GM18517 (cell line): Measurements from ENCODE around the gene FAHD2B.
"Not testable (repeated sequence)": the region's sequence is repeated elsewhere in the genome, so short reads cannot be mapped to it uniquely, and the experiment has no call there.

Source experiments
- ATAC-seq: cut with Tn5 transposase; IDR thresholded peaks from one replicate; pipeline ENCODE4 v1.9.1; 2021; ENCODE audit warnings: mild to moderate bottlenecking, moderate library complexity; ENCODE audit not compliant: unreplicated experiment

Gene FAHD2B

DNA sequence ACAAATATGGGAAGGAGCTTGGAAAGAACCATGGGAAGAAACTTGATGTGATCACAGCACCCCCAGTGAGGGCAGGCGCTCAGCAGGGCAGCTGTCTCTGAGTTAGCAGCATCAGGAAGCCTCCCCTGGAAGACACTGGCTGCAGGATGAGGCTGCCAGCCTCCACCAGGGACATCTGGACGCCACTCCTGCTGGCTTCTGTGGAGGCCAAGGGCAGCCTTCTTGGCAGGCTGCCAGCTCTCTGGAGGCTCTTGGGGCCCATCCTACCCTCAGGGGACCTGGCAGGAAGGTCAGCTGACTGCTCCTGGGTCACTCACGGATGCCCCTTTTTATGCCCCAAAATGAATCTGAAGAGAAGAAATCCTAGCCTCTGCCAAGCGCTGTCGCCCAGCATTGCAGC lies 26.0 kb downstream of the FAHD2B start:
- ATAC-seq, result not testable (repeated sequence)

DNA sequence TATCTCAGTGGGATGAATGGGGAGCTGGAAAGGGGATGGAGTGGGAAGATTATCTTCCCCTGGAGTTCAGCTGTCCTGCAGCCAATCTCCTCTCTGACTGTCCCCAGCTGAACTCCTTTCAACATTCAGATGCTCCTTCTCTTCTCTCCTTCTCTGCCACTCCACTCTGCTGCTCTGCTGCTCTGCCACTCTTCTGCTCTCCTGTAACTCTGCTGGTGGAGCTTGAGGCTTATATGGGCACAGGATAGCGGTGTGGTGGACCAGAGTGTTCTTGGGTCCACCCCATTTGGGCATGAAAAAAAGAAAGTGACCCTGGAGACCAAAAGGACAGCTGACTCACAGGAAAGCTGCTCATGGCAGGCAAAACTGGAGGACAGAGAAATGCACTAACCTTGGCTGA lies 26.6 kb downstream of the FAHD2B start:
- no peak for ATAC-seq

DNA sequence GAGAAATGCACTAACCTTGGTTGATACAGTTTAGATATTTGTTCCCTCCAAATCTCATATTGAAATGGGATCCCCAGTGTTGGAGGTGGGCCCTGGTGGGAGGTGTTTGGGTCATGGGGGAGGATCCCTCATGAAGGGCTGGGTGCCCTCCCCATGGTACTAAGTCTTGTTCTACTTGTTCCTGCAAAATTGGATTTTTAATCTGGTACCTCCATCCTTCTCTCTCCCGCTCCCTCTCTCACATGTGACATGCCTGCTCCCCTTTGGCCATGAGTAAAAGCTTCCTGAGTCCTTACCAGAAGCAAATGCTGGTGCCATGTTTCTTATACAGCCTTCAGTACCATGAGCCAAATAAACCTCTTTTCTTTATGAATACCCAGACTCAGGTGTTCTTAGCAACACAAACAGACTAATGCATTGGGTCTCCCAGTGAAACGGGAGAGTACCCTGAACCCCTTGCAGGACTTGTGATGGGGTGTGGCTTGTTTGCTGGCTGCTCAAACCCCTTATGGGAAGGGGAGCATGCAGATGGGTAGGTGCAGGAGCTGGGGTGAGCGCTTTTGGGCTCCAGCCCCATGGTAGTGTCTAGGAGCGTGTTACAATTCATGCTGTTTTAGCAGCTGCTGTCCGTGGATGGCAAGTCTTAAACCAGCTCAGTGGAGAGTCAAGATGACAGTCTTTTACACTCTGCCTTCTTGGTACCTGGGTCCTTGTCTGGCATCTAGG lies 27.2 kb downstream of the FAHD2B start:
- no peak for ATAC-seq

DNA sequence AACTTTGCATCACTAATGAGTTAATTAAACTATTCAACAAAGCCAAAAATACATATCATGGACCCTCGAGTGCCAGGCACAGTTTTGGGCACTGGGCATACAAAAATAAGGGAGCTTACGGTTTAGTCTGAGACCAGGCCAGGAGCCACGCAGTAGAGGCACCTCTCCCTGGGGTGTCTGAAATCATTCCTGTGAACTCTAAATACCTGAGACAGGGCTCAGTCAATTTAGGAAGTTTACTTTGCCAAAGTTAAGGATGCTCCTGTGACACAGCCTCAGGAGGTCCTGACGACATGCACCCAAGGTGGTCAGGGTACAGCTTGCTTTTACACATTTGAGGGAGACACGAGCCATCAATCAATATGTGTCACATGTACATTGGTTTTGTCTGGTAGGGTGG lies 28.7 kb downstream of the FAHD2B start:
- not testable (repeated sequence) for ATAC-seq

DNA sequence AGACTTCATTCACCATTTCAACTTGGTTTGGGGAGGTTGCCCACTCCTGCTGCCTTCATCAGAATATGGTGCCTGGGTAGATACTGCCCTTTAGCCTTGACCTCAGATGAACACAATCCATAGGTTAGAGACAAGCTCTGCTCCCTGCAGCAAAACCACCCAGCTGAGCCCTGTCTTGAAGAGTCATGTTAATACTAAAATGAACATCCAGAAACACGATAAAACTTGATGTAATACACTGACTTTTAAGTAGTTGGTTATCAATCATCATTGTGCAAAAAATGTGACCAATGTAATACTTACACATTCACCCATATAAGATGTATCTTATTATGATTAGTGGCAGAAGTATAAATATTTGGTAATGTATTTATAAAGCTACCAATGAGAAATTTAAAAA lies 32.7 kb downstream of the FAHD2B start:
- not testable (repeated sequence) for ATAC-seq

DNA sequence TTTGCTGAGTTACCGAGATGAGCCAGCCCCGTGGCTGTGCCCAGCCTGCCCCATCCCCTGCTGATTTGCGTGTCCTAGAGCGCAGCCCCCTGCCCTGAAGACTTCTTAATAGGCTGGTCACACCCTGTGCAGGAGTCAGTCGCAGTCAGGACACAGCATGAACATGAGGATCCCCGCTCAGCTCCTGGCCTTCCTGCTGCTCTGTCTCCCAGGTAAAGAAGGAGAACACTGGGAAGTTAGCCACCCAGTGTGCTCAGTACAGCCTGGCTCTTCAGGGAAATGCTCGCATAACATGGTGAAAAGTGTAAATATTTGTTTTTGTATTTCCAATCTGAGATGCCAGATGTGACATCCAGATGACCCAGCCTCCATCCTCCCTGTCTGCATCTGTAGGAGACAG lies 34.9 kb downstream of the FAHD2B start:
- ATAC-seq, result not testable (repeated sequence)

DNA sequence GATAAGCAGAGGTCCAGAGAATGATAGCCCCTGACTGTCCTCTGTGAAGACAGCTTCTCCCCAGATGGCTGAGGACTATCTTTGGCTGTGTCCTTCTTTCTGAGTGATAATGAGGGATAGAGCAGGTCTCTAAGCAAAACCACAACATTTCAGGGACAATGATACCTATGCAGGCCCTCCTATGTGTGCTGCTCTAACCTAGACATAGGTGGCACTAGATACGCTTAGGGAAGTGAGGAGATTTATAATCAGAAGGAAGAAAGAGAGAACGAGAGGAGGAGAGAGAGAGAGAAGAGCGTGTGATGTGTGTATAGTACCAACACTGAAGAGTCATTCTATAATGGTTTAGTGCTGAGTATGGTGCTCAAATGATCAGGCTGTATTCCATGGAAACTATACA lies 38.5 kb downstream of the FAHD2B start:
- ATAC-seq, result not testable (repeated sequence)

DNA sequence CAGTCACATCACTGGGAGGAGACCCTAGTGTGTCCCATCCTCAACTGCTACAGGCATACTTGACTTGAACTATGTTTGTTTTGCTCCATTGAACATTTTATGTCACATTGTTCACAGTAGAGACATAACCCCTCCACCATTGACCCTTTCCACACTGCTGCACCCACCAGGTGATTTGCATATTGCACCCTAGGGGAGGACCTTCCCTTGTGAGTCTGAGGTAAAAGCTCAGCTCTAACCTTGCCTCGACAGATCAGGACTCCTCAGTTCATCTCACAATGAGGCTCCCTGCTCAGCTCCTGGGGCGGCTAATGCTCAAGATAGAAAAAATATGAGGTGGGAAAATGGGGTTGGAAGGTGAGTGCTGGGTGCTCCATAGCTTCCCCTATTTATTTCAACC lies 44.6 kb downstream of the FAHD2B start:
- not testable (repeated sequence) for ATAC-seq

DNA sequence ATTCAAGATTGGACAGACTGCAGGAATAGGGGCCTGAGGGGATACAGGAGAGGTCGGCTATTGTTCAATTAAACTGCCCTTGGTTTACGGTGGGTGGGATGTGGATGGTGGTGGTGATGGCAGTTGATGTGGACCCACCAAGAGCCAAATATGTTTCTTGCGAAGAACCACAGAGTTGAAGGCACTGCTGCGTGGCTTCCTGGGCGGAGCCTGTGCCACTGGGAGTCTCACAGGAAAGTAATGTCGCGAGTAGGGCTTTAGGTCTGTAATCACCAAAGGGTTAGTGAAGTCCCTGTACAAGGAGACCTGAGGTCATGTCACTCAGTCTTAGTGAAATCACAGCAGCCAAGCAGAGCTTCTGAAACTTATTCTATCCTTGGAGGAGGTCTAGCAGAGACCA lies 46.2 kb downstream of the FAHD2B start:
- not testable (repeated sequence) for ATAC-seq

DNA sequence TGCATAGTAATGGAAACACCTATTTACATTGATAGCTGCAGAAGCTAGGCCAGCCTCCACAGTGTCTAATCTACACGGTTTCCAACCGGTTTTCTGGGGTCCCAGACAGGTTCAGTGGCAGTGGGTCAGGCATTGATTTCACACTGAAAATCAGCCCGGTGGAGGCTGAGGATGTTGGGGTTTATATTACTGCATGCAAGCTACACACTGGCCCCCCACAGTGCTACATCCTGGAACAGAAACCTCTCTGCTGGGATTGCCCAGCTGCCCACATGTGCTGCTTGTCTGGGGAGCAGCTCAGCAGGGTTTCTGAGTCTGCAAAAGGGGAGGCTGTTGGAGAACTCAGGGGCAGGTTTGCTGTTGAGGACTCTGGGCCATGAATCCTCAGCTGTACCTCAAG lies 48.0 kb downstream of the FAHD2B start:
- ATAC-seq, result not testable (repeated sequence)

DNA sequence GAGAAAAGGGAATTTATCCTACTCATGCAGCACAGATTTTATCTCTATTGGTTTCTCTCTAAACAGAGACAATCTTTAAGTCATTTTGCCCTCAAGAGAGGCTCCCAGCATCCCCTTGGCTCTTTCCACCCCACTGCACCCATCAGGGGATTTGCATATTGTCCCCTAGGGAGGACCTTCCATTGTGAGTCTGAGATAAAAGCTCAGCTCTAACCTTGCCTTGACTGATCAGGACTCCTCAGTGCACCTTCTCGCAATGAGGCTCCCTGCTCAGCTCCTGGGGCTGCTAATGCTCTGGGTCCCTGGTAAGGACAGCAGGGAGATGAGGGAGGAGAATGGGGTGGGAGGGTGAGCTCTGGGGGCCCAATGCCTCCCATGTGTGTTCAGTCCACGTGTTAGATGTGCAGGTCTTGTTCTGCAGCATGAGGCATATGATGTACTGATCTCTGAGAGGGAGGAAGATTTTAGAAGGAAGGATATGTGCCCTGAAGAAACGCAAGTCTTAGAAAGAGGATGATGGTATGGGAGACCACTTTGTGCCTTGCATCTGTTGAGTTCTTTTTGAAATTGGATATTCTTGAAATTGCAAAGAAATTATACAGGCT lies 48.7 kb downstream of the FAHD2B start:
- not testable (repeated sequence) for ATAC-seq
